Stomach (tissue), 9 donors: ENCODE data around the gene LCP1. TPM values are rescaled to one million over a fixed set of nuclear protein-coding genes. Genes with fewer than 3 reads are reported as not detected.

Experiments
- DNase-seq, 2 donors: peaks; one replicate each; pipeline versions ENCODE4 v3.0.0 to v3.0.0-alpha.2; 2013 to 2019
- H3K27ac ChIP-seq, 5 donors: fragments of 200-600 bp in 4 of 5; sonication (generic) in 4 of 5; one replicate each; pipeline ENCODE4 v1.5.1; 2013 to 2019; ENCODE audit warnings: mild to moderate bottlenecking in 1 of 5, moderate library complexity in 1 of 5
- H3K27me3 ChIP-seq, 3 donors: fragments of 200-600 bp; sonication (generic); one replicate each; pipeline ENCODE4 v1.5.1; 2017 to 2019; ENCODE audit warnings: mixed run types in 1 of 3
- H3K36me3 ChIP-seq, 4 donors: fragments of 200-600 bp; sonication (generic); 1 replicate in 3 of 4; 2 replicates in 1 of 4; pipeline ENCODE4 v1.5.1; 2016 to 2019
- H3K4me1 ChIP-seq, 4 donors: fragments of 200-600 bp; sonication (generic); one replicate each; pipeline ENCODE4 v1.5.1; 2016 to 2019
- H3K4me3 ChIP-seq, 4 donors: fragments of 200-600 bp; sonication (generic) in 3 of 4; one replicate each; pipeline ENCODE4 v1.5.1; 2016 to 2019; ENCODE audit warnings: mild to moderate bottlenecking in 1 of 4
- H3K9me3 ChIP-seq, 4 donors: fragments of 200-600 bp; sonication (generic); one replicate each; pipeline ENCODE4 v1.5.1; 2016 to 2019
- EP300 ChIP-seq: sonication (generic); formaldehyde crosslinking; IDR thresholded peaks from one replicate; pipeline ENCODE4 v1.6.1; 2017; ENCODE audit warnings: antibody characterized with exemption
- POLR2A ChIP-seq, 4 donors: fragments of 450-650 bp; IDR thresholded peaks; one replicate each; pipeline ENCODE4 v1.6.1; 2016; ENCODE audit warnings: antibody characterized with exemption in 4 of 4, control low read depth in 2 of 4, mild to moderate bottlenecking in 1 of 4, moderate library complexity in 1 of 4
- POLR2AphosphoS5 ChIP-seq, 3 donors: sonication (generic); formaldehyde crosslinking; IDR thresholded peaks; one replicate each; pipeline ENCODE4 v1.6.1; 2016; ENCODE audit warnings: antibody characterized with exemption in 3 of 3
- WGBS, 5 donors: extraction: QIAGEN DNeasy Blood & Tissue Kit in 3 of 5; methylation state at CpG; one replicate each; pipeline versions ENCODE4 v1.1.5 to v1.1.7; 2013 to 2018; 5-methylcytosine and 5-hydroxymethylcytosine counted together
- intact Hi-C: fragments of 100-400 bp; cut with DNase I; formaldehyde crosslinking; loops from one replicate; pipeline ENCODE4 v1.15.1; 2023; ENCODE audit warnings: low total_unique reads
- polyA plus RNA-seq, 3 donors: library from polyadenylated mRNA; stranded (reverse); fragments of 200-250 nt; gene quantifications; one replicate each; pipeline ENCODE4 v1.2.3, GENCODE V29; 2013
- total RNA-seq, 5 donors: library from RNA; depleted of rRNA; stranded (reverse); fragments of >200 nt; gene quantifications; one replicate each; pipeline versions ENCODE4 v1.1.0 to v1.2.3, GENCODE V29; 2014 to 2016
- TF ChIP-seq, protein P1 (sequence below), 7 experiments: fragments of 450-650 bp in 4 of 7; fragments of 200-600 bp in 3 of 7; sonication (generic) in 3 of 7; IDR thresholded peaks; one replicate each; pipeline ENCODE4 v1.5.1; 2016 to 2019; ENCODE audit warnings: antibody characterized with exemption in 7 of 7, control low read depth in 2 of 7, mild to moderate bottlenecking in 1 of 7
- donor health status: healthy with polysubstance abuse.
- donor health status: Bipolar disorder and iron deficiency.
- donor health status: healthy.

Gene LCP1
- total and polyA plus RNA-seq, 8 donors: 10.6 to 44.6 (median 20.0) TPM; not detected in 1

DNA sequence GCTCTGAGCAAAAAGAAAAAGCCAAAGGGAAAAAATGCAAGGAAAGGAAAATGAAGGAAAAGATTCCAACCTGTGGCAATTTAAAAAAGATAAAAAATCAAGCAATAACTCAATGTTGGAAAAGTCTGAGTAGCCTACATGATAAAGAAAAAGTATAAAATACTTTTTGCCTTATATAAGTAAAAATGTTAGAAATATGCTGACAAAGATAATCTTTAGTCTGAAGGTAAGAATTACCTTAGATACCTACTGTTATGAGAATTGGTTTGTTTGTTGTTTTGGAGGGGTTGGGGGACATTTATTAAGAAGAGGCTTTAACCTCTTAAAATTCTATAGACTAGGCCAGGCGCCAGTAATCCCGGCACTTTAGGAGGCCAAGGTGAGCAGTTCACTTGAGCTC, 47.5 kb downstream of the LCP1 start:
- TF ChIP-seq POLR2A (IDR thresholded peaks at IDR 0.05): no peak
- no peak for TF ChIP-seq POLR2AphosphoS5 (IDR thresholded peaks at IDR 0.05)
- TF ChIP-seq, protein P1, sequence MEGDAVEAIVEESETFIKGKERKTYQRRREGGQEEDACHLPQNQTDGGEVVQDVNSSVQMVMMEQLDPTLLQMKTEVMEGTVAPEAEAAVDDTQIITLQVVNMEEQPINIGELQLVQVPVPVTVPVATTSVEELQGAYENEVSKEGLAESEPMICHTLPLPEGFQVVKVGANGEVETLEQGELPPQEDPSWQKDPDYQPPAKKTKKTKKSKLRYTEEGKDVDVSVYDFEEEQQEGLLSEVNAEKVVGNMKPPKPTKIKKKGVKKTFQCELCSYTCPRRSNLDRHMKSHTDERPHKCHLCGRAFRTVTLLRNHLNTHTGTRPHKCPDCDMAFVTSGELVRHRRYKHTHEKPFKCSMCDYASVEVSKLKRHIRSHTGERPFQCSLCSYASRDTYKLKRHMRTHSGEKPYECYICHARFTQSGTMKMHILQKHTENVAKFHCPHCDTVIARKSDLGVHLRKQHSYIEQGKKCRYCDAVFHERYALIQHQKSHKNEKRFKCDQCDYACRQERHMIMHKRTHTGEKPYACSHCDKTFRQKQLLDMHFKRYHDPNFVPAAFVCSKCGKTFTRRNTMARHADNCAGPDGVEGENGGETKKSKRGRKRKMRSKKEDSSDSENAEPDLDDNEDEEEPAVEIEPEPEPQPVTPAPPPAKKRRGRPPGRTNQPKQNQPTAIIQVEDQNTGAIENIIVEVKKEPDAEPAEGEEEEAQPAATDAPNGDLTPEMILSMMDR (IDR thresholded peaks at IDR 0.05): no peak
- no peak for TF ChIP-seq EP300
- intact Hi-C loops: no loop called here
- H3K27me3 ChIP-seq: no peaks in the 10 kb centered on the region
- H3K9me3 ChIP-seq: no peaks in the 10 kb centered on the region
- peaks cover 0 to 49% (median 13%) of the 10 kb centered on the region in 4 donors for H3K36me3 ChIP-seq
- peak overlapping the region in 3 of 5 donors; percentile 10 to 75 (median 57) for H3K27ac ChIP-seq
- DNase-seq: no peak
- no peak overlapping the region for H3K4me3 ChIP-seq
- H3K4me1 ChIP-seq: no peaks in the 10 kb centered on the region
- WGBS, 5 donors: 61 to 90% (median 71%) methylated on average over 2 of the region's 2 CpGs

DNA sequence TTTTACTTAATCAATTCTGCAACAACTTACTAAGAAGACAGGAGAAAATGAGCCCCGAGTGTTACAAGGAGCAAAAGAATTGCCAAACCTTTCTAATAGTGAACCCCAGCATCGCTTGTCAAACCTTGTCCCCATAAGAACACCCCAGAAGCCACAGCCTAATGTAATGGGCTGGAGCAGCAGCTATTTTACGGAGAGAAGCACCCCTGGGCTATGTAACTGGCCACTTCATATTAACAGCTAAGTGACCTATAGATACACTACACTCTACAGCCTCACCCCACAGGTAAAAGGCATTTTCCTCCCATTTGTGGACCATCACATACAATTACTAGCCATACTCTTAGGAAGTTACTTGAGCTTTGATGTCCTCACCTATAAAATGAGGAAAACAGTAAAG, 49.9 kb downstream of the LCP1 start:
- peaks cover 0 to 35% (median 8%) of the 10 kb centered on the region in 4 donors for H3K36me3 ChIP-seq
- no peaks in the 10 kb centered on the region for H3K27me3 ChIP-seq
- DNase-seq: no peak
- TF ChIP-seq EP300: no peak
- WGBS, 5 donors: 89 to 96% (median 91%) methylated on average over 3 of the region's 3 CpGs
- H3K9me3 ChIP-seq: no peaks in the 10 kb centered on the region
- no peak overlapping the region for H3K27ac ChIP-seq
- intact Hi-C loops: no loop called here
- H3K4me1 ChIP-seq: no peaks in the 10 kb centered on the region
- no peak overlapping the region for H3K4me3 ChIP-seq

DNA sequence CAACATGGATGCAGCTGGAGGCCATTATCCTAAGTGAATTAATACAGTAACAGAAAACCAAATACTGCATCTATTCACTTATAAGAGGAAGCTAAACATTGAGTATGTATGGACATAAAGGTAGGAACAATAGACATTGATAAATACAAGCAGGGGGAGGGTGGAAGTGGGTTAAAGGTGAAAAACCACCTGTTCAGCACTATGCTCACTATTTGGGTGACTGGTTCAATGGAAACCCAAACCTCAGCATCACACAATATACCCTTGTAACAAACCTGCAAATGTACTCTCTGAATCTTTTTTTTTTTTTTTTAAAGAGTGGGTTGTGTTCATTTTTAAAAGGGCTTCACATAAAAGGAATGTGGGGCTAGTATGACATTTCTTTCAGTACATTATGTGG, 50.3 kb downstream of the LCP1 start:
- no peaks in the 10 kb centered on the region for H3K4me1 ChIP-seq
- intact Hi-C loops: no loop called here
- H3K4me3 ChIP-seq: no peak overlapping the region
- no peak overlapping the region for H3K27ac ChIP-seq
- no peaks in the 10 kb centered on the region for H3K27me3 ChIP-seq
- H3K36me3 ChIP-seq: peaks cover 0 to 39% (median 6%) of the 10 kb centered on the region in 4 donors
- no peak for DNase-seq
- no peak for TF ChIP-seq POLR2A (IDR thresholded peaks at IDR 0.05)
- TF ChIP-seq, protein P1 (IDR thresholded peaks at IDR 0.05): no peak
- TF ChIP-seq POLR2AphosphoS5 (IDR thresholded peaks at IDR 0.05): no peak
- no peaks in the 10 kb centered on the region for H3K9me3 ChIP-seq

DNA sequence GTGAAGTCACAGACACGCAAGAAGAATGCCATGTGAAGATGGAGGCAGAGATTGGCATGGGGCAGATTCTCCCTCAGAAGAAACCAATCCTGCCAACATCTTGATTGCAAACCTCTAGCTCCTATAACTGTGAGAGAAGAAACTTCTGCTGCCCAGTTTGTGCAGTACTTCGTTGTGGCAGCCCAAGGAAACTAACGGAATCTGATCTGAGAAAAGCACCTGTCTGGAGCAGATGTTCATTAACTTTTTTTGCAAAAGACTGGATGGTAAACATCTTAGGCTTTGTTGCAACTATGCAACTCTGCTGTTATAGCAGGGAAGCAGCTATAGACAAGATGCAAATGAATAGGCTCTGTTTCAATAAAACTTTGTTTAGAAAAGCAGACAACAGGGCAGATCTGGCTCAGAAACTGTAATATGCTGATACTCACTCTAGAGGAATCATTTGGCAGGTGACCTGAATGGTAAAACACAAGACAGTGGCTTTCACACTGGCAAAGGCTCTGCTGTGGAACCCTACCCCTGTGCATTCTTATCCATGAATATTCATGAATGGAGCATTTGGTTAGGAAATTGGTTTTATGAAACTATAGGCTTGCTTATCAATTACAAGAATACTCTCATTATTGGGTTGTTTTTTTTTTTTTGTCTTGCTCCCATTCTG, 51.9 kb downstream of the LCP1 start:
- Histone ChIP-seq H3K36me3 (peaks cover 0 to 41% (median 6%) of the 10 kb centered on the region in 4 donors), H3K27ac (no peak overlapping the region), H3K27me3 (no peaks in the 10 kb centered on the region), H3K4me3 (no peak overlapping the region), H3K4me1 (no peaks in the 10 kb centered on the region), H3K9me3 (no peaks in the 10 kb centered on the region)
- no peak for TF ChIP-seq EP300
- TF ChIP-seq, protein P1 (IDR thresholded peaks at IDR 0.05): no peak
- TF ChIP-seq POLR2AphosphoS5 (IDR thresholded peaks at IDR 0.05): no peak
- TF ChIP-seq POLR2A (IDR thresholded peaks at IDR 0.05): no peak
- no peak for DNase-seq
- intact Hi-C loops: no loop called here
- 79 to 95% (median 91%) methylated on average over 3 of the region's 3 CpGs for WGBS, 5 donors

DNA sequence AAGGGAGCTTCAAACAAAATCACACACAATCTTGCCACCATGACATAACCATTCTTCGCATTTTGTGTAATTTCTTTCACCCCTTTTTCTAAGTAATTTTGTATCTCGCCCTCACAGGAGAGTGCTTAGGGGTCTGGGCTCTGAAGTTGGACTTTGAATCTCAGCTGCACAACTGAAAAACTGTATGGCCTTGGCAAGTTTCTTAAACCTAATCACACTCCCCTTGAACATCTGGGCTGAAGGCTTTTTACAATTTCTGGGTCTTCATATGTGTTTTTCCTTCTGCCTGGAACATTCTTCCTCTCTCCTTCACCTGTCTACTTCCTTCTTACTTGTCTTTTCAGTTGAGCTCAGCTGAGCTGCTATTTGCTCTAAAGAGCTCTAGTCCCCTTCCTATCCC, 52.9 kb downstream of the LCP1 start:
- peaks cover 0 to 38% (median 4%) of the 10 kb centered on the region in 4 donors for H3K36me3 ChIP-seq
- TF ChIP-seq POLR2AphosphoS5 (IDR thresholded peaks at IDR 0.05): no peak
- TF ChIP-seq EP300: no peak
- no peak for TF ChIP-seq POLR2A (IDR thresholded peaks at IDR 0.05)
- TF ChIP-seq, protein P1 (IDR thresholded peaks at IDR 0.05): no peak
- H3K9me3 ChIP-seq: no peaks in the 10 kb centered on the region
- H3K4me3 ChIP-seq: no peak overlapping the region
- intact Hi-C loops: no loop called here
- H3K27me3 ChIP-seq: no peaks in the 10 kb centered on the region
- H3K4me1 ChIP-seq: no peaks in the 10 kb centered on the region
- no peak overlapping the region for H3K27ac ChIP-seq
- DNase-seq: no peak
- 86 to 98% (median 92%) methylated on average over 2 of the region's 2 CpGs for WGBS, 5 donors
